NB4 (cell line): ENCODE results near the gene CPXM2.

Experiments
- CTCF ChIP-seq: IDR thresholded peaks from one replicate; pipeline ENCODE4 v1.5.1; 2012; ENCODE audit warnings: low read depth, low read length
- MAX ChIP-seq: IDR thresholded peaks from 2 replicates; pipeline ENCODE4 v1.6.1; 2011; ENCODE audit warnings: low read depth, low read length
- MYC ChIP-seq: IDR thresholded peaks from 2 replicates; pipeline ENCODE4 v1.6.1; 2011; ENCODE audit warnings: low read depth, low read length
- POLR2A ChIP-seq: IDR thresholded peaks from 2 replicates; pipeline ENCODE4 v1.6.1; 2011; ENCODE audit warnings: mild to moderate bottlenecking; ENCODE audit not compliant: insufficient read length; ENCODE audit errors: extremely low read depth

GRCh38 chr10:123809632-123810031 is 82.0 kb downstream of the CPXM2 start:
- TF ChIP-seq CTCF (no peak), POLR2A (no peak), MAX (no peak), MYC (no peak)
